ENCODE results near the gene ATP13A4.

GRCh38 chr3:193439423-193439822 lies 115.3 kb downstream of the ATP13A4 start:
- no peak for TF ChIP-seq CTCF (IDR thresholded peaks at IDR 0.05; ENCODE audit: poor library complexity, severe bottlenecking)
- TF ChIP-seq EP300 (conservative IDR thresholded peaks at IDR 0.05; ENCODE audit: poor library complexity, severe bottlenecking), result no peak
- no peak for TF ChIP-seq POLR2AphosphoS5 (IDR thresholded peaks at IDR 0.05)
